Measurements from ENCODE around the gene SLC47A1. TPM values are rescaled to one million over a fixed set of nuclear protein-coding genes. Genes with fewer than 3 reads are reported as not detected.

Gene SLC47A1
- total and polyA plus RNA-seq, 2 of the 13 experiments (the other 11 are each of a cell fraction or from before 2014, with no cell fraction given): 42.1 to 67.5 TPM

DNA sequence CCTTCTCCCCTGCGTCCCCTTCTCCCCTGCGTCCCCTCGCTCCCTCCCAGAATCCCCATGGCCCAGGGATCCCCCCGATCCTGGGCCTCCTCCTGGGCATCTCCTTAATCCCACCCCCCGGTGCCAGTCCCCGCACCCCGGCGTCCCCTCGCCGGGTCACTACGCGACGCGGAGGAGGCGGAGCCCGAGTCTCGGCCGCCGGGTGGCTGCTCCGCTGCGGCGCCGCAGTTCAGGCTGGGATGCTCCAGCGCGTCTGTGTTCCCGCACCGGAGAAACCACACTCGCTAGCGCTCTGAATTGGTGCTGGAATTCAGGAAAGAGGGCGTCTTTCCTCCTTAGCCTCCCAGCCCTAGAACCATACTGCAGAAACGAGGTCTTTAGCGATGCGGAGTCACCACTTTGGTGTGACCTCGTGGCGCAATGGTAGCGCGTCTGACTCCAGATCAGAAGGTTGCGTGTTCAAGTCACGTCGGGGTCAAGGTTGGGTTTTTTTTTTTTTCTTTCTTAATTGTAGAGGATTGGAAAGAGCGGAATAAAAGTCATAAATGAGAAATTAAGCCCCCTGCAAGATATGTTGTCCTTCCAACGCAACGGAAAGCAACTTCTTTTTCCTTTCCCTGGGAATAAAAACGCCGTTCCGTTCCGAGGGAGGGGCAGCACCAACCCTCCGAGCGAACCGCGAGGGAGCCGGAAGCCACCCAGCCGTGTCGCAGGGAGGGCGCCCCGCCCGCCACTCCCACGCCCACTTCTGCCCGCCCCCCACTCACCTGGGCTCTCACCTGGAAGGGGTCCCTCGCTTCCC, 25.7 kb upstream of the SLC47A1 start:
- POLR2A ChIA-PET: no interaction called here
- Histone ChIP-seq H3K9ac (ENCODE audit: insufficient read depth, low read depth, low read length) (peak overlapping the region; percentile 56), H3K27ac (ENCODE audit: extremely low read length, insufficient read depth, low read length) (no peak overlapping the region), H2AFZ (ENCODE audit: low read length) (no peak overlapping the region), H3K27me3 (ENCODE audit: control insufficient read depth in 1 of 2, insufficient read depth in 2 of 2, low read length in 2 of 2) (peaks cover 0 to 7% of the 10 kb centered on the region in 2 experiments; a peak in 2 of 5 replicates), H3K4me3 (replicated peaks in 1 of 3; ENCODE audit: insufficient read depth in 1 of 3, low read depth in 2 of 3, low read length in 3 of 3) (peak overlapping the region; percentile 69 to 77 (median 75)), H3K9me3 (ENCODE audit: low read length) (no peaks in the 10 kb centered on the region), H3K4me2 (ENCODE audit: low read depth, low read length) (peak overlapping the region; percentile 77), H4K20me1 (ENCODE audit: insufficient read depth, low read length) (no peaks in the 10 kb centered on the region), H3K36me3 (replicated peaks in 1 of 2; ENCODE audit: control insufficient read depth in 1 of 2, insufficient read depth in 2 of 2, low read length in 2 of 2) (no peaks in the 10 kb centered on the region), H3K4me1 (ENCODE audit: insufficient read depth, low read length) (peaks cover 36% of the 10 kb centered on the region), H3K79me2 (ENCODE audit: insufficient read depth, low read length) (no peaks in the 10 kb centered on the region)
- BruUV-seq (replicated peaks): no TSS peak
- DNase-seq (ENCODE audit: low spot score): peak; percentile 82
- in situ Hi-C loops (cut with HindIII; ENCODE audit: extremely low pct_ligation_motif_present, low pct_unique_long_range_greater_than_20kb) (loop anchor here (25.0 kb wide), 1 partner anchor 204 kb away; the partner anchor contains the start of gene SLC47A2), intact Hi-C loops (cut with micrococcal nuclease; ENCODE audit: unreplicated experiment) (loop anchor here (2.0 kb wide), 1 partner anchor 255 kb away; no protein-coding TSS in a partner anchor)
- WGBS (ENCODE audit: low lambda C conversion rate): 1% methylated on average over 36 of the region's 60 CpGs
- ATAC-seq: peak; percentile 89
- CTCF ChIA-PET (ENCODE audit: low intra/inter-chr PET ratio, low total read pairs): no interaction called here
- FAIRE-seq: peak; percentile 86
- peak; percentile 10; the same call in 1 of the 2 replicates for TF ChIP-seq GABPA (IDR thresholded peaks at IDR 0.05; ENCODE audit: low read depth, low read length)
- TF ChIP-seq GABPA (CRISPR knock-in tag; IDR thresholded peaks at IDR 0.05; ENCODE audit: low read depth): no peak; the same call in 1 of the 2 replicates
- no peak for TF ChIP-seq PBX2 (CRISPR knock-in tag; IDR thresholded peaks at IDR 0.05)
- peak; percentile 54; the same call in 1 of the 2 replicates for TF ChIP-seq GATAD1 (CRISPR knock-in tag; IDR thresholded peaks at IDR 0.05)
- TF ChIP-seq JUN (CRISPR knock-in tag; IDR thresholded peaks at IDR 0.05): 0 out of 2 replicates have a peak, but pooled peaks have one; percentile 27
- peak; percentile 56; the same call in 1 of the 2 replicates for TF ChIP-seq FOXK1 (CRISPR knock-in tag; IDR thresholded peaks at IDR 0.05; ENCODE audit: borderline replicate concordance, low read depth)
- peak; percentile 63 for TF ChIP-seq SALL1 (CRISPR knock-in tag; IDR thresholded peaks at IDR 0.05)
- no peak for TF ChIP-seq DNMT1 (CRISPR knock-in tag; IDR thresholded peaks at IDR 0.05)
- 0 out of 2 replicates have a peak, but pooled peaks have one; percentile 59 for TF ChIP-seq ZBTB25 (CRISPR knock-in tag; IDR thresholded peaks at IDR 0.05)
- no peak; the same call in 1 of the 2 replicates for TF ChIP-seq ZNF441 (CRISPR knock-in tag; IDR thresholded peaks at IDR 0.05; ENCODE audit: borderline replicate concordance)
- TF ChIP-seq ZNF841 (CRISPR knock-in tag; IDR thresholded peaks at IDR 0.05; ENCODE audit: borderline replicate concordance): no peak
- peak; percentile 60; the same call in 1 of the 2 replicates for TF ChIP-seq ZNF777 (CRISPR knock-in tag; IDR thresholded peaks at IDR 0.05)
- TF ChIP-seq GLI4 (CRISPR knock-in tag; IDR thresholded peaks at IDR 0.05; ENCODE audit: borderline replicate concordance): no peak
- TF ChIP-seq PHF5A (CRISPR knock-in tag; IDR thresholded peaks at IDR 0.05; ENCODE audit: low read depth, unreplicated experiment): peak; percentile 34
- no peak for TF ChIP-seq TBP (CRISPR knock-in tag; IDR thresholded peaks at IDR 0.05)
- no peak for TF ChIP-seq MLXIP (CRISPR knock-in tag; IDR thresholded peaks at IDR 0.05; ENCODE audit: borderline replicate concordance)
- TF ChIP-seq ZNF619 (CRISPR knock-in tag; IDR thresholded peaks at IDR 0.05): no peak
- 0 out of 2 replicates have a peak, but pooled peaks have one; percentile 54 for TF ChIP-seq MEF2D (CRISPR knock-in tag; IDR thresholded peaks at IDR 0.05)
- TF ChIP-seq ZNF788 (CRISPR knock-in tag; IDR thresholded peaks at IDR 0.05; ENCODE audit: borderline replicate concordance): peak; percentile 34; the same call in 1 of the 2 replicates
- TF ChIP-seq GATAD2A (CRISPR knock-in tag; IDR thresholded peaks at IDR 0.05): peak; percentile 76
- TF ChIP-seq CEBPG (CRISPR knock-in tag; IDR thresholded peaks at IDR 0.05): peak; percentile 83
